Measurements from ENCODE around the gene ADAM8.

ADAM8 gene

DNA sequence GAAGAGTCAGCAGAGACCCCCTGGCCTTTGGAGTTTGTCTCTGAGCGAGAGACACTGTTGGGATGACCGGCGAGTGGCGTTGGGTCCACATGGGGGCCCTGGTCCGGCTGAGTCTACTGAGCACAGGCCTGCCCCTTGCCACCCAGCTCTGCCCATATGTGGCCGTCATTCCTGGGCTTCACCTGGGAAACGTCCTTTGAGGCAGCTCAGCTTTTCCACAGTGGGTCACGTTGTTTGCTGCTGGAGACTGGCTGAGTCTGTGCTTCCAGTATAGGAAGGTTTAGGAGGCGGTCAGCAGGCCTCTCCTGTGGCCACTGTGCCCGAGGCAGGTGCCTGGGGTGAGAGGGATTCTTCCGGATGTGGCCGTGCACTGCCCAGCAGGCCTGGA lies 17.1 kb downstream of the ADAM8 start:
- no peak for DNase-seq (ENCODE audit: extremely low read depth, low read depth)
- TF ChIP-seq CTCF (IDR thresholded peaks at IDR 0.05; ENCODE audit: low read depth, low read length): no peak

DNA sequence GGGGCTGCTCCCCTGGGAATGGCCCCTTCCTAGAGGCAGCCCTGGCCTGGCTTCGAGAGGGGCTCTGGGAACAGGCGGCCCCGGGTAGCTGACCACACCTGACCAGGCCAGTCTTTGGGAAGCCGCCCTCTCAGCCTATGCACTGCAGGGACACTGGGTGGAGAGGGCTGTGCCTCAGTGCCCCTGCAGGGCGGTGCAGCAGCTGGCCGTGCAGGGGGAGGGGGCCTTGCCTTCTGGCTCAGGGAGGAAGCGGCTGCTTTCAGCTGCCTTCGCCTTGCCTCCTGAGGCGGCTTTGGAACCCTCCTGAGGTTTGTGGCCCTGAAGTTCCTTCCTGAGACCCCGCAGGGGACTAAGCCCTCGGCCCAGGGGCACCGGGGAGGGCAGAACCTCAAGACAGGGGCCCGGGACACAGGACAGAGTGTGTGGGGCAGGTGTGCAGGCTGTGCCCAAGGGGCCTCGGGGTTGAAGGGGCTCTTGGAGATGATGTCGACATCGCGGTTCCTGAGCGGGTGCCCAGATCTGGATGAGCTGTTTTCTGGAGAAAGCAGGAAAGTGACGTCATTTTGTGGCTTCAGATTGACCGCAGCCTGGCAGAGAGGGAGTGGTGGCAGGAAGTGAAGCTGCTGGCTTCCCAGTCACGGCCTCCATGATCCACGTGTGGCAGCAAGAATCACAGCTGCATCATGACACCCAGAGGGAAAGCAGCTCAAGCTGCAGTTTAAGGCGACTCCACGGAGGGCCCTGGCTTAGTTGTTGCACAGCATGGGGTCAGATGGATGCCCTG lies 17.7 kb downstream of the ADAM8 start:
- TF ChIP-seq CTCF (IDR thresholded peaks at IDR 0.05; ENCODE audit: low read depth, low read length): no peak
- DNase-seq (ENCODE audit: extremely low read depth, low read depth): peak; percentile 97

GRCh38 chr10:133258066-133258817 lies 18.4 kb downstream of the ADAM8 start:
- no peak for TF ChIP-seq CTCF (IDR thresholded peaks at IDR 0.05; ENCODE audit: low read depth, low read length)
- DNase-seq (ENCODE audit: extremely low read depth, low read depth): no peak

DNA sequence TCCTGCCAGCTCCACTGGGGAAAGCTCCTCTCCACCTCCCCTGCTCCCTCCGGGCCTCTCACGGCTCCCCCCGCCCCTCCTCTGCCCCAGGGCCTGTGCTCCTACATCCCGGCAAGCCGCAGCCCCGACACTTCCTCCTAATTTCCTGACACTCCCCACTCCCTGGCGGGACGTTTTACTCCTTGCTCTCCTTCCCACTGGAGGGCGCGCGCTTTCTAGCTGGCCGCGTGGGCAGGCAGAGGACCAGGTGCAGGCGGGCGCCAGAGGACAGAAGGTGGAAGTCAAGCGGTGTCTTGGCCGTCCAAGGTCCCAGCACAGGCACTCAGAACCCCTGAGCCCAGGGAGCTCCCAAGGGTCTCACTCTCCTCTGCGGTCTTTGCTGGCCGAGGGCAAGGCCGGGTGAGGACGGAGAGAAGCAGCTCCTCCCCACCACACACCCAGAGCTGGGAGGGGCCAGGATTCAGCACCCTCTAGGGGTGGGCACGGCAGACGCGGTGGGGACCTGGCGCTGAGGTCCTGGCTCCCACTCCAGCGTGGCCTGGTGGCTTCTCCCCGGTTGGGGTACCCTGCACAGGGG lies 19.1 kb downstream of the ADAM8 start:
- peak; percentile 10; the same call in 1 of the 2 replicates for TF ChIP-seq CTCF (IDR thresholded peaks at IDR 0.05; ENCODE audit: low read depth, low read length)
- DNase-seq (ENCODE audit: extremely low read depth, low read depth): no peak

DNA sequence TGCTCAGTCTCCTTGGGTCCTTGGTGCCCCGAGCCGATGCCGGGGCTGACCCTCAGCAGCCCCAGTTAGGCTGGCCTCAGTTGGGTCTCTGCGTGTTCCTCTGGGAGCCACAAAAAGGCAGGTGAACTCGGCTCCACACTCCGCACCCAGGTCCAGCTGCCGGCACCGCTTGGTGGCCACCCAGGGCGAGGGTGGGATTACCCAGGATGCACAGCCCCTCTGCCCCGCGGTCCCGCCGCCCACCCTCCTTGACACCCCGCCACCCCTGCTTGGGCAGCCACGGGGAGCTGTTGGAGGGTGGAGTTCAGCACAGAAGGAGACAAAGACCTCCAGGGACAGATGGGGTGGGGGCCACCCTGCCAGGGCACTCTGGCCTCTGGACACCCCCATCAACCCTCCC lies 21.3 kb downstream of the ADAM8 start:
- no peak for TF ChIP-seq CTCF (IDR thresholded peaks at IDR 0.05; ENCODE audit: low read depth, low read length)

DNA sequence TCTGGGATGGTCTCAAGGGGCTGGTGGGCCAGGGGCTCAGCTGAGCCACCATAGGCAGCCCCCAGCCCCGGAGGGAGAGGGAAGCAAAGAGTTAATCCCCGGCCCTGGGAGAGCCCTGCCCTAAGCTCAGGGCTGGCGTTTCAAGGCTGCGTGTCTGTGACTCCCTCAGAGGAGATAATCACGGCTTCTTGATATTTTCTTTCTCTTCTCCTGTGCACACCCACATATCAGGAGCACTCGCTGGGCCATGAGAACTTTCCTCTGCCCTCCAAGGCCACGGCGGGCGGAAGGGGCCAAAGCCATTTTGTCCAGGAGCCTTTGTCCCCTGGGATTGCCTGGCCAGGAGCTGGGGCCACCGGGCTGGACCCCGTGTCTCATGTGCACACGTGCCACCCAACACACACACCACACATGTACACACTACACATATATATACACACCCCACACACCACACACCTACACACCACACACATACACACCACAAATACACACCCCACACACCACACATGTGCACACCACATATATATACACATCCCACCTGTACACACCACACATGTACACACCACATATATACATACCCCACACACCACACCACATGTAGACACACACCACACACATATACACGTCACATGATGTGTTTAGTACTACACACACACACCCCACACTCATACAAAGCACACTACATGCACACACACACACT lies 22.1 kb downstream of the ADAM8 start:
- no peak for DNase-seq (ENCODE audit: extremely low read depth, low read depth)
- TF ChIP-seq CTCF (IDR thresholded peaks at IDR 0.05; ENCODE audit: low read depth, low read length): no peak

More for the DNA sequence above, 21.3 kb downstream of the ADAM8 start:
- DNase-seq (ENCODE audit: extremely low read depth, low read depth): no peak
